Stimulated activated CD8-positive, alpha-beta memory T cell treated with anti-CD3 and anti-CD28 coated beads, Interleukin-2, amount 100 ng/mL, for 1 hour (primary cell): ENCODE measurements around the gene SDSL.

Source experiments
- DNase-seq, 2 donors: peaks; one replicate each; pipeline ENCODE4 v3.0.0-alpha.2; 2020; ENCODE audit warnings: low read depth in 2 of 2

The SDSL gene

DNA sequence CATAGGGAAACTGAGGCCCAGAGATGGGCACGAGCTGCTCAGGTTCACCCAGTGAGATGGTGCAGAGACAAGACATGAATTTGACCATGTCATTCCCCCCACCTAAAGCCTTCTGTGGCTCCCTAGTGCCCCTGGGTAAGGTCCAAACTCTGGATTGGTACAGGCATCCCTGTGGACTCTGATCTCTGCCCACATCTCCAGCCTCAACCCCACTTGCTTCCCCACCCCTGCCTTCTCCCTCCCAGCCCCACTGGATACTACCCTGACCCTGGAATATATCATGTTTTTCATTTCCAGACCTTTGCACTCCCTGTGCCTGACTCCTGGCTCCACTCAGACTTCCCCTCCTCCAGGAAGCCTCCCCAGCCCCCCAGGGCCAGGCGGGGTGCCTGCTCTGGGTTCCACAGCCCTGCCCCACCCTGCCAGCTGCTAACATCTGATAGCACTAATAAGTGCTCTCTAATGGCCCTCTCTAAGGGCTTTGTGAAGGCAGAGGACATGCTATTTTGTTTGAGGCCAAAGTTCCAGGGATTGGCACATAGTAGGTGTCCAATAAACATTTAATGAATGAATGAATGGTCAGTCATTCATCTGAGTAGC lies 1.1 kb upstream of the SDSL start:
- no peak for DNase-seq

DNA sequence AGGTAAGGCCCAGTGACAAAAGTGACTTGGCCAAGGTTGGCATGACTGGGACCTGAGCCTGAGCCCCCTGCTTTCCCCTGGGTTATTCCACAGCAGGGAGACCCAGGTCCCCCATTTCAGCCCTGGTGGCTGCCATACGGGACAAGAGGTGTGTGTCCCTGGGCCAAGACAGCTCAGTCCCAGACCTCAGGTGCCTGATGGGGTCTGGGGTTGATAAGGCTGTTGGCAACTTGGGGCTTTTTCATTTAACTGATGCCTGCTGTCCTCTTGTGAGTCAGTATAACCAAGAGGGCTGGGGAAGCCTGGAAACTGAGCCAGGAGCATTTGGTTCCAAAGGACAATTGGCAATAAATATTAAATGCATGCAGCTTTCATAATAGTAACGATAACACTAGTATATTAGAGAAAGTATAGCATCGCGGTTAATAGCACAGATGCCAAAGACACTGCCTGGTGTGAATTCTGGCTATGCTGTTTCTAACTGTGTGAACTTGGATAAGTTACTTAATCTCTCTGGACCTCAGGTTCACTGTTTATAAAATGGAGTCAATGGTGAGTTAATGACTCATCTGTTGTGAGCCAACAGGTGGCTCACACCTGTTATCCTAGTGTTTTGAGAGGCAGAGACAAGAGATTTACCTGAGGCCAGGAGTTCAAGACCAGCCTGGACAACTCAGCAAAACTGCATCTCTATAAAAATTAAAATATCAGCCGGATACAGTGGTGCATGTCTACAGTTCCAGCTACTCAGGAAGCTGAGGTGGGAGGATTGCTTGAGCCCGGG lies 898 bp downstream of the SDSL start:
- no peak for DNase-seq

DNA sequence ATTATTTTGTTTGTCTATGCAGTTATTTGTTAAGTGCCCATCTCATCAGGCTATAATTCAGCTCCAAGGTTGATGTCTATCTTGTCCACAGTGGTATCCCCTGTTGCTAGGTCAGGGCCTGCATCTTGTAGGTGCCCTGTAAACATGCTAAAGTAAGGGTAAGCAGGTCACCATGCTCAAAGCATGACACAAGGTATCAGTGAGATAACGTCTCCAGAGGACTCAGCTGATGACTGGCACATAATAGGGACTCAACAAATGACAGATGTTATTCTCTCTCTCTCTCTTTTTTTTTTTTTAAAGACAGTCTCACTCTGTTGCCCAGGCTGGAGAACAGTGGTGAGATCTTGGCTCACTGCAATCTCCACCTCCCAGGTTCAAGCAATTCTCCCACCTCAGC lies 2.3 kb downstream of the SDSL start:
- DNase-seq: no peak

DNA sequence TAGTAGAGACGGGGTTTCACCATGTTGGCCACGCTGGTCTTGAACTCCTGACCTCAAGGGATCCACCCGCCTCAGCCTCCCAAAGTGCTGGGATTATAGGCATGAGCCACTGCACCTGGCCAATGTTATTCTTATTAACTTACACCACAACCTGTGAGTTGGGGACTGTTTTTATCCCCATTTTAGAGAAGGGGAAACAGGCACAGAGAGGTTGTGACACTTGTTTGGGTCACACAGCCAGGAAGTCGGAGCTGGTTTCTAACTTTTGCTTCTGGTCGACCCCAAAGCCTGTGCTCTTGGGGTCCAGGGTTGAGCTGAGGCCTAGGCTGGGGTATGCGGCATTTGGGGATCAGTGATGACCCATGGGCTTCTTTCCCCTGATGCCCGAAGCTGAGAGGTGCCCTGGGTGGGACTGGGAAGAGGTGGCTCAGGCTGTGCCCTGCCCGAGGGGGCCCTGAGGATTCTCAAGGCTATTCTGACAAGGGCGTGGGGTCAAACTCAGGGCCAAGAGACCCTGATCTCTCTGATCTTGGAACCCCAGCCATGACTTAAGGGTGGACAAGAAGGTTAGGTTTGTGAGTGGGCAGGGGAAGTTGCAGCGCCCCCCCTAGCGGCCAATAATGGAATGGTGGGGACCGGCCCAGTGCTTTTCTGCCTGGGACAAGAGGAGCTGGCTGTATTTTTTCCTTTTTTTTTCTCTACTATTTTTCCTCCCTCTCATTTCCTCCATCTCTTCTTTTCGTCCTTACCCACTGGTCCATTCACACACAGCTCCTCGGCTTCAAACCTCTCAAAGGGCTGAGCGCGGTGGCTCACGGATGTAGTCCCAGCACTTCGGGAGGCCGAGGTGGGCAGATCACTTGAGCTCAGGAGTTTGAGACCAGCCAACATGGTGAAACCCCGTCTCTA lies 3.0 kb downstream of the SDSL start:
- DNase-seq: peak in 1 of 2 donors; percentile 2

DNA sequence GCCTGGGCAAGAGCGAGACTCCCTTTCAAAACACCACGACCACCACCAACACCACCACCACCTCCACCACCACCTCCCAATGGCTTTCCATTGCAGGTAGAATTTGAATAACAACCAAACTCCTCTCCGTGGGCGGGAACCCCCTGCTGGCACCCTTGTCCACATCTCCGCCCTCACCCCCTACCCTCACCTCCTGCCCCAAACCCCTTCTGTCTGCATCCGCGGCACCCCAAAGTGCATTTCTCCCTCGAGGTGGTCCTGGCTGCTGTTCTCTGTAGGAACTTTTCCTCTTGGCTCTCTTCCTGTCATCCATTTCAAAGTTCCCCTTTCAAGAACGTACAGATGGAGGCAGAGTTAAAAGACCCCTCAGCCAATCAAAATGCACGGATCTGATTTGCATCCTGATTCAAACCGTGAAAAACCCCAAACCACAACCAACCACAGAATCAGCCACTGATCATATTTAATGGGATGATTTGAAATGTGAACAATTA lies 3.8 kb downstream of the SDSL start:
- DNase-seq: no peak

DNA sequence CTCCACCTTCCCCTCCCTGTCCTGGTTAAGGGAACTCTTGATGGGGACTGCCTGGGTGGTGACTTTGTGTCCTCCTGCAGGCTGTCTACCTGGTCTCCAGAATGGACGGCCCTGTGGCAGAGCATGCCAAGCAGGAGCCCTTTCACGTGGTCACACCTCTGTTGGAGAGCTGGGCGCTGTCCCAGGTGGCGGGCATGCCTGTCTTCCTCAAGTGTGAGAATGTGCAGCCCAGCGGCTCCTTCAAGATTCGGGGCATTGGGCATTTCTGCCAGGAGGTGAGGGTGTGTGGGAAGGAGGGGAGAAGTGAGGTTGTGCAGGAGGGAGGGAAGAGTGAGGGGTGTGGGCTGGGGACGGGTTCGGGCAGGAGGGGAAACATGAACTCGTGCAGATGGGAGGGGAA lies 5.7 kb downstream of the SDSL start:
- no peak for DNase-seq

DNA sequence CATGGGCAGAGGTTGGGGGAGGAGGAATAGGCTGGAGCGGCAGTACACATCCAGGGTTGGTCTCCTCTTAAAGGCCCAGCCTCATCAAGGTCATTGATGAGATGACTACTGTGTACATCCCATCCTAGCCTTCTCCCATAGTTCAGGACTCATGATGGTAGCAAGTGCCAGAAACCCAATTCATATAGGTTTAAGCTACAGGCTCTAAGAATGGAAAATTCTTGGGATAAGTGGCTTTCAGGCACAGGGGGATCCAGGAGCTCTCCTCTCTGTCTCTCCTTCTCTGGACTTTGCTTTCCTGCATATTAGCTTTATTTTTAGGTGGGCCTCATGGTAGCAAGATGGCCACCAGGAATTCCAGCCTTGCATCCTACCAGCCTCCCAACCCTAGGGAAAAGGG lies 6.3 kb downstream of the SDSL start:
- no peak for DNase-seq

DNA sequence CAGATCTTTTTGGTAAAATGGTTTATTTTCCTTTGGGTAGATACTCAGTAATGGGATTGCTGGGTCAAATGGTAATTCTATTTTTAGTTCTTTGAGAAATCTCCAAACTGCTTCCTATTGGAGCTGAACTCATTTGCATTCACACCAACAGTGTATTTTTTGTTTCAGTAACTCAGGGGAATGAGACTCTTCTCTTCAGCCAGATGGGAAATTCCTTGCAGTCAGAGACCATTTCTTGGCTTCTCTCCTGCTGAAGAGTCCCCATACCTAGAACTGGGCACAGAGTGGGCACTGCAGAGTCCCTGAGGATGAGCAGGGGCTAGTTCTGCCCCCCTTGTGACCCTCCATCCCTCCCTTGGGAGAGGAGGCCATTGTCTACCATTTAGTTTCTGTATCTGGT lies 10.8 kb downstream of the SDSL start:
- no peak for DNase-seq

DNA sequence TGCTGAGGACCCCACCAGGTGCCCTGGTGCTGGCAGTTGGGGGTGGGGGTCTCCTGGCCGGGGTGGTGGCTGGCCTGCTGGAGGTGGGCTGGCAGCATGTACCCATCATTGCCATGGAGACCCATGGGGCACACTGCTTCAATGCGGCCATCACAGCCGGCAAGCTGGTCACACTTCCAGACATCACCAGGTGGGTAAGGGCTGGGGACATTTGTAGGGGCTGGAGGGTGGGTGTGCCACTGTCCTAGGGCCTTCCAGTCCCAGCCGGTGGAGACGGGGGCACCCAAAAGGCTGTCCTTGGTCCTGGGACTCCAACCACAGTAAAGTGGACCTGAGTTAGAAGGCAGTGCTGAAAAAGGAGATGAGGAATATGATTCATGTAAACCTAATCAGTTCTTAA lies 13.2 kb downstream of the SDSL start:
- no peak for DNase-seq

DNA sequence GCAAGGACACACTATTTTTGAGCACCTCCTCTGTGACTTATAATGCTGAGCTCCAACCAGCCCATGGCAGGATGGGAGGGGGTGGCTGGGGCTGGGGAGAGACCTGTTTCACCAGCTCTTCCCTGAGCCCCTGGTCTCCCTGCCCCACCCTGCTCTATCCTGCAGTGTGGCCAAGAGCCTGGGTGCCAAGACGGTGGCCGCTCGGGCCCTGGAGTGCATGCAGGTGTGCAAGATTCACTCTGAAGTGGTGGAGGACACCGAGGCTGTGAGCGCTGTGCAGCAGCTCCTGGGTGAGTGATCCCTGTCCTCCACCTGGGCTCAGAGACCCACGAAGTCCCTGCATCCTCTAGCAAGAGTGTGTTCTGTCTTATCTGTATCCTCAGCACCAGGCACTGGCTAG lies 14.4 kb downstream of the SDSL start:
- DNase-seq: no peak

DNA sequence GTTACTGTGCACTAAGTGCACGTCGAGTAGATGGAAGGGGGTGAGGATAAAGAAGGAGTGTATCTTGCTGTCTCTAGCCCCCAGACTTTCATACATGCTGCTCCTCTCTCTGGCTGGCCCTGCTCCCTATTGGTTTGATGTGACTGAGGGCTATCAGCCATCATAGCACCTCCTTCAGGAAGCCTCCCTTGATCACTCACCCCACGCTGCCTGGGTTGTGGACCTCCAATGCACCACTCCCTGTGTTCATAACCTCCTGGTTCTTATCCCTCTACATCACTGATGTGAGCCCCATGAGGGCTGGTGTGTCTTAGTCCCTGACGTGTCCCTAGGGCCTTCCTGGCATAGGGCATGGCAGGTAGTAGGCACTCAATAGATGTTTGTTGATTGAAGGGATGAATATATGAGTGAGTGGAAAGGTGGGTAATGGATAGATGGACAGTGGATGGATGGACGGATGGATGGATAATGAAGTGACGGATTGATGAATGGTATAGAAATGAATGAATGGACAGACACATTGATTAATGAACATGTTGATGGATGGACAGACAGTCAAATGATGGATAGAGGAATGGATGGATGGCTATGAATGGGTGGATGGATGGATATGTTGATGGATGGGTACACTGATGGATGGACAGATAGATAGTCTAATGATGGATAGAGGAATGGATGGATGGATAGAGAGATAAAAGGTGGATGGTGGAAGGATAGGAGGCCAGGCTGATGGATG lies 15.0 kb downstream of the SDSL start:
- no peak for DNase-seq

DNA sequence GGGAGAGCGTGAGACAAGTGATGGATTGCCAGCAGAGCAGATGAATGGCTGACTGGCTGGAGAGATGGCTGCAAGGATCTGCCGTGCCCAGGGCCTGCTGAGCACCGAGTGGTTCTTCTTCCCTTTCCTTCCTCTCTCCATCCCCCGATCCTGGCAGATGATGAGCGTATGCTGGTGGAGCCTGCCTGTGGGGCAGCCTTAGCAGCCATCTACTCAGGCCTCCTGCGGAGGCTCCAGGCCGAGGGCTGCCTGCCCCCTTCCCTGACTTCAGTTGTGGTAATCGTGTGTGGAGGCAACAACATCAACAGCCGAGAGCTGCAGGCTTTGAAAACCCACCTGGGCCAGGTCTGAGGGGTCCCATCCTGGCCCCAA lies 15.5 kb downstream of the SDSL start:
- no peak for DNase-seq

DNA sequence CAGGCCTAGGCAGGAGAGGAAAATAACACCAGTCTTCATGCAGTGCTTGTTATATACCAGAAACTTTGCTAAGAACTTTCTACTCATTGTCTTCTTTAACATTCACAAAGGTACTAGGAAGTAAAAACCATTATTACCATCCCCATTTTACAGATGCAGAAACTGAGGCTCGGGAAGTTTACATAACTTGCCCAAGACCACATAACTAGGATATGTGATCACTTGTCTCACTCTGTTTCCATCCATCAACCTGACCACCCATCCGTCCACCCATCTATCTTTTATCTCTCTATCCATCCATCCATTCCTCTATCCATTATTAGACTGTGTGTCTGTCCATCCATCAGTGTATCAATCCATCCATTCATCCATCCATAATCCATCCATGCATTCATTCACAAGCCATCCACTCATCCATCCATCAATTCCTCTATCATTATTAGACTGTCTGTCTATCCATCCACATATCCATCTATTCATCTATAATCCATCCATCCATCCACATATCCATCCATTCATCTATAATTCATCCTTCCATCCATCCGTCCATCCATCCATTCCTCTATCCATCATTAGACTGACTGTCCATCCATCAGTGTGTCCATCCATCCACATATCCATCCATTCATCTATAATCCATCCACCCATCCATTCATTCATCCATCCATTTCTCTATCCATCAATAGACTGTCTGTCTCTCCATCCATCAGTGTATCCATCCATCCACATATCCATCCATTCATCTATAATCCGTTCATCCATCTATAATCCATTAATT lies 16.5 kb downstream of the SDSL start:
- no peak for DNase-seq

DNA sequence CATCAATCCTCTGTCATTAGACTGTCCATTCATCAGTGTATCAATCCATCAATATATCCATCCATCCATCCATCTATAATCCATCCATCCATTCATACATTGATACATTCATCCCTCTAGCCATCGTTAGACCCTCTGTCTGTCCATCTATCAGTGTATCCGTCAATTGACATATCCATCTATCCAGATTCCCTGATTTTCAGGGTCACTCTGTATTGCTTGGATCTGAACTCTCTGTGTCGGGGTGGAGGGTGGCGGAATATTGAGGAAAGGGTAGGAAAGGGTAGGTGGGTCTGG lies 17.1 kb downstream of the SDSL start:
- DNase-seq: no peak

DNA sequence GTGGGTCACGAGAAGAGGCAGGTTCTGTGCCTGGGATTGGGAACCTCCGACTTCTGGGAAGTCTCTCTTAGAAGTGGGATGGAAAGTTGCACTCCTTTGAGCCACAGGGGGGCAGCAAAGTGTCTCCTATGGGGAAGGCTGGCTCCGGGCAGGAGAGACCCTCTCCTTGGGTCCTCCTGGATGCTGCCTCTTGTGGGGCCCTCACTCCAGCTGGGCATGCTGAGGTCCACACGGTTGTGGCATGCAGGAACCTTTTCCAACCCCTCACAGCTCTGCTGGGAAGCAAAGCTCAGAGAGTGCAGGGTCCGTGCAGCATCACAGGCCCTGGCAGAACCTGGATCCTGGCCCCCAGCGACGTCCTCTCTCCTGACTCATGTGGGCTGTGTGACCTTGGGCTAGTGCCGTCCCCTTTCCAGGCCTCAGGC lies 17.4 kb downstream of the SDSL start:
- DNase-seq: no peak

DNA sequence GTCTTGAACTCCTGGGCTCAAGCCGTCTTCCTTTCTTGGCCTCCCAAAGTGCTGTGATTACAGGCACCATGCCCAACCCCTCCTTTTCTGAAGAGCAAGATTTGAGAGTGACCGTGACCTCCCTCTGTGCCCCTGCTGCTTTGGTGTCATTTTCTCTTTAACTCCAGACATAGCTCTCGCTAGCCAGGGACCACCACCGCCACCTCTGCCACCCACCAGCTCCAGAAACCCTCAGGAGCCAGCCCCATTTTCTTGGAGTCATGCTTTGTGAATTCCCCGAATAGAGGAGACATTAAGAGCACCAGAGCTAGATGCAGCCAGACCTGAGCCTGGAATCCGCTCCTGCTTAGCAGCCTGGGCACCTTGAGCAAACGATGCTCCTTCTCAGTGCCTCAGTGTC lies 18.2 kb downstream of the SDSL start:
- no peak for DNase-seq

DNA sequence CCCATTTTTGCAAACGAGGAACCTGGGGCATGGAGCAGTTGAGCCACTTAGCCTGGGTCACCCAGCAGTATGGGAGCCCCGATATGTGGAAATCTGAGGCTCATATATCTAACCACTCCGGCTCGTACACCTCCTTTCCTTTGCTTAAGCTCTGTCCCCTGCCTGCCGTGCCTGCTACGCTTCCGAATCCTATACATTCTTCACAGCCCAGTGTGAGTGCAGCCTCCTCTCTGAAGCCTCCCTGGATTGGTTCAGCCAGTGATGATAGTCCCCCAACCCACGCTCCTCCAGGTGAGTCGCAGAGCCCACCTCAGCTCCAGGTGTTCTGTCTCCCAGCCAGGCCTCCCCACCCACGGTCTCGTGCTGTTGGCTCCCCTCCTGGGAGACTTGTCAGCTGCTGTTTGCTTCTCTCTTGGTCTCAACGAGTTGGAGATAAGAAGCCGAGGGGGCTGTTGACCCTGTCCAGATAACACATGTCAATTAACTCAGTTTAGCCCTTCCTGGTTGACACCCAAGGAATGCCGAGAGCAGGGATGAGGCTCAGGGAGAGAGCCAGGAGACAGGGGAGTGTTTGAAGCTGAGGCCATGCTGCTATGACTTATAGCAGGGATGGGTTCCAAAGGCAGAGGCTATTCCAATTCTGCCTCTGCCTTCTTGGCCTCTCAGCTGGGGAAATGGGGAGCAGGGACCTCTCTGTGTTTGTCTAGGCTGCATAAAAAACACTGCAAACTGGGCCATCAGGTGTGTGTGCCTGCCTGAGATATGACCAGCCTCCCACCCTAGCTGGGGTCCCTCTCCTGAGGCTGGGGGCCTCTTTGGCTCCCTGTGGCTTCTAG lies 19.0 kb downstream of the SDSL start:
- DNase-seq: no peak

DNA sequence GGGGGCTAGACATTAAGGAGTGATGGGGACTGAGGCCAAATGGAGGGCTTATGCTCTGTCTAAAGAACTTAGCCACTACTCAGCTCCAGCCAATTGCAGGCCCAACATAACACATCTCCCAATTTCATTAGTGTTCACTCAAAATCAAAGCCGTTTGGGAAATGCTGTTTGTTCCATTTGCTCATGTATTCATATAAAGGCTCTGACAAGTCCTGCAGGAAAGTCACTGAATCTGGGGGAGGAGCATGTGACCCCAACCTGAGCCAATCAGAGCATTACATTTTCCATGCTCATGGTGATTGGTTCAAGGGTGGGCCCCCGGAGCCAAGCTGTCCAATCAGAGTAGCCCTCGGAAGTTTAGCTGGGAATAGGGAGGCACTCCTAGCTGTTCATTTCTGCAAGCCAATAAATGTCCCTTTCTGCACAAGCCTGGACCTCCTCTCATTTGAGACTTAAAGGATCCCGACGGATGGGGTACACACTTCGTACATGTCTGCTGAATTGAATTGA lies 20.9 kb downstream of the SDSL start:
- DNase-seq: no peak

DNA sequence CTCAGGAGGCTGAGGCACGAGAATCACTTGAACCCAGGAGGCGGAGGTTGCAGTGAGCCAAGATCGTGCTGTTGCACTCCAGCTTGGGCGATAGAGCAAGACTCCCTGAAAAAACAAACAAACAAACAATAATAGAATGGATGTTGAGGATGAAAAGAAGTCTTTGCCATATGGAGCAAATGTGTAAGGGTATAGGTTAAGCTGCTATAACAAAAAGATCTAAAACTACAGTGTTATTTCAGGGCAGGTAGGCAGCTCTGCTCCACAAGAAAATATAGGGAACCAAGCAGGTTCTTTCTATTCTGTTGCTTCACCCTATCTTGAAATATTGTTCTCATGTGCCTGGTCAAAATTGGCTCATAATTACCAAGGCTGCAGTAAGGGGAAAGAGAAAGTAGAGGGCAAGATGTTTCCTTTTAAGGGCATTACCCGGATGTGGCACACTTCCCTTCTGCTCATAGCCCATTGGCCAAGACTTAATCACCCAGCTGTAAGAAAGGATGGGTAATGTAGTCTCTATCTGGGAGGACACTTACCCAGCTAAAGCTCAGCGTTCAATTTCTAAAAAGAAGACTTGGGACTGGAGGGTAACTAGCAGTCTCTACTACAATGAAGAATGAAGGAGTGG lies 23.5 kb downstream of the SDSL start:
- DNase-seq: no peak

DNA sequence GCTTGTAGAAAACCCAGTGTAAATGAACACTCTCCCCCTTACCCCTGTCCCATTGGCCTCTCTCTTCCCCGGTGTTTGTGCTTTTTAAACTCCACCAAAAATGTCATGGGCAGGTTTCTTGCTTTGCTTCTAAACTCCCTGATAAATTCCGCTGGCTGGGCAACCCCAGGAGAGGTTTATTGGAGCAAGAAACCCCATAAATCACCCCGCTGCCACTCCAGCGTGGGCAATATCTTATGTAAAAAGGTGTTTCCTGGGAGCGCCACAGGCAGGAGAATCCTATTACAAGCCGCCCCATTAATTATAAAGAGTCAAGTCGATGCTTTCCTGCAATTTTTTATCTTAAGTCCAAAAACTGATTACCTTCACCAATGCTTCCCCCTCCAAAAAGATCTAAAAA lies 26.7 kb downstream of the SDSL start:
- no peak for DNase-seq
